ENCODE data around the gene PTPRE. TPM values are rescaled to one million over a fixed set of nuclear protein-coding genes. Genes with fewer than 3 reads are reported as not detected.

The PTPRE gene
- total RNA-seq, 1 donor from 2014 or later, result 1.2 TPM

DNA sequence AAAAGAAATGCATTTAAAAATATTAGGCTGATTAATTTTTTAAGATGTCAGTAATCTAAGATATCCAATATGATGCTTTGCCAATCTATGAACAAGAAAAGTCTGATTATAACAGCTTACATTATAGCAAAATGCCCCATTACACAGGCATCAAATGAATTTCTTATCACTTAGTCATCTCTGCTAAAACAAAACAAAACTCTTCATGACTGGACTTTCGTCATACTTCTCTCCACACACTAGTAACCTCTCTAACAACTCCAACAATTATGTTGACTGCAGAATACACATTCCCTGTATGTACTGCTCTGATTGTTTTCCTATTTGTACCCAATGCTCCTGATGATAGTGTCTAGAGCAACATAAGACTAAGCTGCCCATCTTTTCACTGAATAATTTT, 223.1 kb downstream of the PTPRE start:
- no peak overlapping the region for H3K27ac Mint-ChIP-seq (ENCODE audit: unreplicated experiment)
- DNase-seq (ENCODE audit: extremely low spot score, unreplicated experiment), result no peak
- TF ChIP-seq, protein P1, sequence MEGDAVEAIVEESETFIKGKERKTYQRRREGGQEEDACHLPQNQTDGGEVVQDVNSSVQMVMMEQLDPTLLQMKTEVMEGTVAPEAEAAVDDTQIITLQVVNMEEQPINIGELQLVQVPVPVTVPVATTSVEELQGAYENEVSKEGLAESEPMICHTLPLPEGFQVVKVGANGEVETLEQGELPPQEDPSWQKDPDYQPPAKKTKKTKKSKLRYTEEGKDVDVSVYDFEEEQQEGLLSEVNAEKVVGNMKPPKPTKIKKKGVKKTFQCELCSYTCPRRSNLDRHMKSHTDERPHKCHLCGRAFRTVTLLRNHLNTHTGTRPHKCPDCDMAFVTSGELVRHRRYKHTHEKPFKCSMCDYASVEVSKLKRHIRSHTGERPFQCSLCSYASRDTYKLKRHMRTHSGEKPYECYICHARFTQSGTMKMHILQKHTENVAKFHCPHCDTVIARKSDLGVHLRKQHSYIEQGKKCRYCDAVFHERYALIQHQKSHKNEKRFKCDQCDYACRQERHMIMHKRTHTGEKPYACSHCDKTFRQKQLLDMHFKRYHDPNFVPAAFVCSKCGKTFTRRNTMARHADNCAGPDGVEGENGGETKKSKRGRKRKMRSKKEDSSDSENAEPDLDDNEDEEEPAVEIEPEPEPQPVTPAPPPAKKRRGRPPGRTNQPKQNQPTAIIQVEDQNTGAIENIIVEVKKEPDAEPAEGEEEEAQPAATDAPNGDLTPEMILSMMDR (IDR thresholded peaks at IDR 0.05), result no peak
- H3K4me1 Mint-ChIP-seq (ENCODE audit: unreplicated experiment), result peaks cover 7% of the 10 kb centered on the region
- H3K27me3 Mint-ChIP-seq (ENCODE audit: unreplicated experiment), result no peaks in the 10 kb centered on the region
- H3K9me3 Mint-ChIP-seq (ENCODE audit: unreplicated experiment), result no peaks in the 10 kb centered on the region
- no peaks in the 10 kb centered on the region for H3K36me3 Mint-ChIP-seq (ENCODE audit: unreplicated experiment)
- H3K4me3 Mint-ChIP-seq (ENCODE audit: unreplicated experiment), result no peak overlapping the region

Other genes starting within 250 kb of the PTPRE start
- gene FOXI2, start 169.9 kb upstream of the PTPRE start, total RNA-seq, result not detected in 2 replicates
- not detected in 2 replicates for gene CLRN3, start 14.2 kb upstream of the PTPRE start, total RNA-seq
- gene MKI67, start 219.3 kb downstream of the PTPRE start, total RNA-seq, result 19.3 and 25.1 TPM in 2 replicates

All from osteocyte (in vitro differentiated cells).